T-helper 1 cell (primary cell): ENCODE results near the gene METTL25.
"Not testable (repeated sequence)": the region's sequence is repeated elsewhere in the genome, so short reads cannot be mapped to it uniquely, and the experiment has no call there.

Source experiments
- DNase-seq, 5 donors: peaks; one replicate each; pipeline ENCODE4 v3.0.0-alpha.2; 2012 to 2020
- total RNA-seq, 4 donors: gene quantifications; one replicate each; lab custom pipeline; 2026; lab: John Stamatoyannopoulos, UW

Gene METTL25, protein sequence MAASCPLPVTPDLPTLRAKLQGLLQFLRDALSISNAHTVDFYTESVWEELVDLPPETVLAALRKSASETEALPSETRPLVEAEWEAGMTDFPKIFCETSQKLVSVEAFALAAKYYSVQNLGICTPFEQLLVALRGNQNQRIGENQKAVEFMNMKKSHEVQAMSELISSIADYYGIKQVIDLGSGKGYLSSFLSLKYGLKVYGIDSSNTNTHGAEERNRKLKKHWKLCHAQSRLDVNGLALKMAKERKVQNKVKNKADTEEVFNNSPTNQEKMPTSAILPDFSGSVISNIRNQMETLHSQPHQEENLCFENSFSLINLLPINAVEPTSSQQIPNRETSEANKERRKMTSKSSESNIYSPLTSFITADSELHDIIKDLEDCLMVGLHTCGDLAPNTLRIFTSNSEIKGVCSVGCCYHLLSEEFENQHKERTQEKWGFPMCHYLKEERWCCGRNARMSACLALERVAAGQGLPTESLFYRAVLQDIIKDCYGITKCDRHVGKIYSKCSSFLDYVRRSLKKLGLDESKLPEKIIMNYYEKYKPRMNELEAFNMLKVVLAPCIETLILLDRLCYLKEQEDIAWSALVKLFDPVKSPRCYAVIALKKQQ
- 16.7 to 23.4 (median 18.7) reads per million in 4 donors for total RNA-seq

GRCh38 chr12:82358200-82359114 is at the start of gene METTL25, which contains the start of gene CCDC59:
METTL25 (plus strand) TSS chr12:82358529; CDS start chr12:82358566, 37 bp downstream.
CCDC59 (minus strand) TSS chr12:82358387; CDS start chr12:82358376, 11 bp downstream.
- peak; percentile 94 to 97 (median 96) for DNase-seq

DNA sequence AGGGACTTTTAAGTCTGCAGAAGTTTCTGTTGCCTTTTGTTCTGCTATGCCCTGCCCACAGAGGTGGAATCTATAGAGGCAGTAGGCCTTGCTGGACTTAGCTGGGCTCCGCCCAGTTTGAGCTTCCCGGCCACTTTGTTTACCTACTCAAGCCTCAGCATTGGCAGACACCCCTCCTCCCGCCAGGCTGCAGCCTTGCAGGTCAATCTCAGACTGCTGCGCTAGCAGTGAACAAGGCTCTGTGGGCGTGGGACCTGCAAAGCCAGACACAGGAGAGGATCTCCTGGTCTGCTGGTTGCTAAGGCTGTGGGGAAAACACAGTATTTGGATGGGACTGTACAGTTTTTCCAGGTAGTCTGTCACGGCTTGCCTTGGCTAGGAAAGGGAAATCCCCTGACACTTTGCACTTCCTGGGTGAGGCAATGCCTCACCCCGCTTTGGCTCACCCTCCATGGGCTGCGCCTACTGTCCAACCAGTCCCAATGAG is 43.9 kb upstream of the METTL25 start:
- no peak for DNase-seq

- DNase-seq = no peak
These were observed 39.1 kb upstream of the METTL25 start for GRCh38 chr12:82319276-82319675.

GRCh38 chr12:82325540-82326336 is 32.6 kb upstream of the METTL25 start:
- DNase-seq = no peak

DNA sequence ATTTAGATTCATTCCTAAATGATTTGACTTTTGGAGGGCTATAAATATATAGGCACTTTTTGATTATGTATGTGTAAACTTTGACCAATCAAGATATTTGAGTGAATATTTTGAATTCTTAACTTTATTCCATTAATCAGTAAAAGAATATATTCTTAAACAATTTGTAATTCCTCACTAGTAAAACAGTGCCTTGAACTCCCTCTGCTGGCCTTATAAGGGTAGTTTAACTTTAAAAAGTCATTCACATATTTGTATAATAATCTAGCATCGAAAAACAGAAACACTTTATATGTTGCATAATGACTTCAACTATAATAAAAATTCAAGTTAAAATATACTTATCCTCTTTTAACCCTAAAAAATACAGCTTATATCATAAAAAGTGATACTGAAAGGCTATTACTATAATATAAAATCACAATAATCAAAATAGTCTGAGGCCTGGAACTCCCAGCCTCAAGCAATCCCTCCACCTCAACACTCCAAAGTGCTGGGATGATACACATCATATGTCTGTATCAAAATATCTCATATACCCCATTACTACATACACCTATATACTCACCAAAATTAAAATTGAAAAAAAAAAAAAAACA is 31.3 kb upstream of the METTL25 start:
- DNase-seq = no peak

GRCh38 chr12:82327861-82328260 is 30.5 kb upstream of the METTL25 start:
- DNase-seq = no peak

- no peak for DNase-seq
These were observed 28.8 kb upstream of the METTL25 start for GRCh38 chr12:82329508-82329907.

DNA sequence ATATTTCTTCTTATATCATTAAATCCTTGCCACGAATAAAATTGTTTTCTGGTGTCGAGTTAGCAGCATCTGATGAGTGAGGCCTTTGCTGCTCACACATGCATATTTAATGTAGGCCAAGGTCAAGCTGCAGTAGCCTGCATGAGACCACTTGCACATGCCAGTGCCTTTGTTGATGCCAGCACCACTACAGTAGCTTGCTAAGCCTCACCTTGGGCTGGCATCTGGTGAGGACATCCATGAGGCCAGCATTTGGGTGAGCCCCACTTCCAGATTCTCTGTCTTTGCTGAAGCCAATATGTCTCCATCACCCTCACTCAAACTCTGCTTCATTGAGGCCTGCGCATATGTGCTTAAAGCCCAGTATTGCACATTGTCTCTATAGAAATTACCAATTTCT is 8.2 kb upstream of the METTL25 start:
- no peak for DNase-seq

- DNase-seq = no peak
These were observed 6.9 kb upstream of the METTL25 start for GRCh38 chr12:82351390-82351789.

GRCh38 chr12:82357340-82357739 is 989 bp upstream of the METTL25 start:
- no peak for DNase-seq

GRCh38 chr12:82357845-82358199 is 507 bp upstream of the METTL25 start:
- peak in 1 of 5 donors; percentile 1 for DNase-seq

DNA sequence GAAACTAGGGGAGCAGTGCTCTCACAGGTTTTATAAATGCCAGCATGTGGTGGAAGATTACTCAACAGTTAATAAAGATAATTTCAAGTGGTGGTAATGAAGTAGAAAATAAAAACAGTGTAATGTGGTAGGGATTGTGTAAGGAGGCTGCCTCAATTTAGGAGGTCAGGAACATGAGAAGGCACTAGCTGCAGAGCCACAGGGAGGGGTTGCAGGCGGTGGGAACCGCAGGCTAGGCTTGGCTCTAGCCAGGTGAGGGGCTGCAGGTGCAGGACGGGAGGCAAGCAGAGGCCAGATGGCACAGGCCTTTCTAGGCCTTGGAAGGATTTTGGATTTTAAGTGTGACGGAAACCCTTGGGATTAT is 768 bp downstream of the METTL25 start:
- peak in 1 of 5 donors; percentile 10 for DNase-seq

DNA sequence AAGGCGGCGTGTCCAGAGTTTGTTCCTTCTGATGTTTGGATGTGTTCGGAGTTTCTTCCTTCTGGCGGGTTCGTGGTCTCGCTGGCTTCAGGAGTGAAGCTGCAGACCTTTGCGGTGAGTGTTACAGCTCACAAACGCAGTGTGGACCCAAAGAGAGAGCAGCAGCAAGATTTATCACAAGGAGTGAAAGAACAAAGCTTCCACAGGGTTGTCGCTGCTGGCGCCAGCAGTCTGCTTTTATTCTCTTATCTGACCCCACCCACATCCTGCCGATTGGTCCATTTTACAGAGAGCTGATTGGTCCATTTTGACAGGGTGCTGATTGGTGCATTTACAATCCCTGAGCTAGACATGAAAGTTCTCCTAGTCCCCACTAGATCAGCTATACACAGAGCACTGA is 2.5 kb downstream of the METTL25 start:
- DNase-seq = not testable (repeated sequence)

GRCh38 chr12:82361461-82361915 is 3.2 kb downstream of the METTL25 start:
- no peak for DNase-seq

- DNase-seq = no peak
These were observed 5.7 kb downstream of the METTL25 start for GRCh38 chr12:82363990-82364389.

DNA sequence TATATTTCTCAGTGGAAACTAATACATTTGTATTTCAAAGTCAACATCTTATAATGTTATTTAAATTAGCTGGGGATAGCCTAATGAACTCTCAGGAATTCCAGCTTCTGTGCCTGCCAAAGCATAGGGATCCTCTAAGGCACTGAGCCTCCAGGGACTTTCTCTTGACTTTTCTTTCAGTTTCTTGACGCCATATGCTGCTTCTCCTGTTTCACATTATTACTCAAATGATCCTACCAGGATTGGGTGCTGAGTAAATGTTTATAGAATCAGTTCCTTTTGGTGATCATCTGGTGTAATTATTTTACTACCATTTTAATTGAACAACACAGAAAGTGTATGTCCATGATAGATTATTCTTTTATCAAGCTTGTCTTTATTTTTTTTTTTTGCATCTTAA is 7.9 kb downstream of the METTL25 start:
- DNase-seq = no peak

GRCh38 chr12:82375201-82375600 is 16.9 kb downstream of the METTL25 start:
- no peak for DNase-seq

GRCh38 chr12:82378997-82379396 is 20.7 kb downstream of the METTL25 start:
- no peak for DNase-seq

DNA sequence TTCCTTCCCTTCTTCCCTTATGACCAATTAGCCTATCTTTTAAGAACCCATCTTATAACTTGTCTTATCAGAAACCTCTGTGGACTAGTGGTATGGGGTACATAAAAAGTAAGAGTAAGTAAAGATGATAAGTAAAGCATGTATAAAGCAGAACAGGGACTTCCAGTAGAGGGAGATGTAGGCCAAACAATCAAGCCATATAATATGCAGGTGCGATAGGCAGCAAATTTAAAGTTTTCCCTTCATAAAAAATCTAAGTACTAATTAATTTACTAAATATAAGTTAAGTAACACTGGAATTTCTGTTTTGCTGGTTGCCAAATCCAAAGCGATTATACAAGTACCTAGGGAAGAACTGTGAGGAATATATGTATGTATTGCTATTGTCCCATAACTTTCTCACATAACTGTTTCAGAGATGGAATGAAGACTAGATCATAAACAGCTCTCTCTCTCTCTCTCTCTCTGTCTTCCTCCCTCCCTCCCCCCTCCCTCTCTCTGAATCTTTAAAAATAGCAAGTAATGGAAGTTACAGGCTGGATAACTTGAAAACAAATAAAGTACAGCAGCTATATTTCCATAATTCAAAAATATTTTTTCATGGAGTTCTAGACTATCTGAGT is 25.7 kb downstream of the METTL25 start:
- DNase-seq = no peak

DNA sequence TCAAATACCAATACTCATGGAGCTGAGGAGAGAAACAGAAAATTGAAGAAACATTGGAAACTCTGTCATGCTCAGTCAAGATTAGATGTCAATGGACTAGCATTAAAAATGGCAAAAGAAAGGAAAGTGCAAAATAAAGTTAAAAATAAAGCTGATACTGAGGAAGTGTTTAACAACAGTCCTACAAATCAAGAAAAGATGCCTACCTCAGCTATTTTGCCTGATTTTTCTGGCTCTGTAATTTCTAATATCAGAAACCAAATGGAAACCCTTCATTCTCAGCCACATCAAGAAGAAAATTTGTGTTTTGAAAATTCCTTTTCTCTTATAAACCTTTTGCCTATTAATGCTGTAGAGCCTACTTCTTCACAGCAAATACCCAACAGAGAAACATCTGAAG is 40.5 kb downstream of the METTL25 start:
- no peak for DNase-seq

GRCh38 chr12:82400819-82401218 is 42.5 kb downstream of the METTL25 start:
- DNase-seq = no peak
